A549 (cell line): Measurements from ENCODE around the gene C16orf54. TPM values are rescaled to one million over a fixed set of nuclear protein-coding genes. Genes with fewer than 3 reads are reported as not detected.
"Not testable (repeated sequence)": the region's sequence is repeated elsewhere in the genome, so short reads cannot be mapped to it uniquely, and the experiment has no call there.

ENCODE experiments used
- ATAC-seq, 2 experiments: fragments of 200-7000 bp in 1 of 2; fragments of >200 bp in 1 of 2; cut with Nextera tagmentation in 1 of 2; cut with Tn5 transposase in 1 of 2; 3 replicates each; pipeline versions ENCODE4 v1.8.0 to v1.9.1; 2018 to 2020; ENCODE audit warnings: mild to moderate bottlenecking in 1 of 2, moderate library complexity in 1 of 2
- CTCF ChIA-PET: fragments of 300-600 bp; sonication (Branson Sonifier 250); formaldehyde crosslinking; extraction: SDS; loops from one replicate; lab custom pipeline; 2021; ENCODE audit warnings: antibody characterized with exemption, inconsistent platforms; lab: Yijun Ruan, JAX
- POLR2A ChIA-PET: fragments of 350-600 bp; formaldehyde crosslinking; extraction: SDS; loops from one replicate; lab custom pipeline; 2021; ENCODE audit warnings: antibody characterized with exemption, inconsistent platforms; lab: Yijun Ruan, JAX
- DNase-seq, 2 experiments: peaks; one replicate each; pipeline versions ENCODE4 v3.0.0 to v3.0.0-alpha.2; 2011 to 2016; ENCODE audit warnings: low read depth in 1 of 2, low spot score in 1 of 2
- FAIRE-seq: peaks from 2 replicates; lab custom pipeline; 2011; peaks lifted over from hg19 to GRCh38; lab: Jason Lieb, UNC
- H3K27ac ChIP-seq, 2 experiments: fragments of >200 bp; sonication (Bioruptor Twin); formaldehyde crosslinking; 3 replicates each; pipeline ENCODE4 v1.5.1; 2016 to 2017
- H3K4me1 ChIP-seq: fragments of >200 bp; sonication (Bioruptor Twin); formaldehyde crosslinking; 3 replicates; pipeline ENCODE4 v1.6.1; 2016
- H3K4me2 ChIP-seq: fragments of >200 bp; sonication (Bioruptor Twin); formaldehyde crosslinking; 3 replicates; pipeline ENCODE4 v1.6.1; 2016
- H3K4me3 ChIP-seq: fragments of >200 bp; sonication (Bioruptor Twin); formaldehyde crosslinking; 3 replicates; pipeline ENCODE4 v1.5.1; 2016
- H3K9me3 ChIP-seq: fragments of >200 bp; sonication (Bioruptor Twin); formaldehyde crosslinking; 3 replicates; pipeline ENCODE4 v1.6.1; 2016
- BCL3 ChIP-seq: fragments of >200 bp; sonication (Bioruptor Twin); formaldehyde crosslinking; IDR thresholded peaks from 3 replicates; pipeline ENCODE4 v1.6.1; 2016
- CBX8 ChIP-seq: fragments of 200-600 bp; sonication (generic); IDR thresholded peaks from 2 replicates; pipeline ENCODE4 v1.6.1; 2016
- CHD4 ChIP-seq: fragments of 200-600 bp; sonication (generic); IDR thresholded peaks from 2 replicates; pipeline ENCODE4 v1.6.1; 2016; ENCODE audit warnings: antibody characterized with exemption, mild to moderate bottlenecking, borderline replicate concordance
- E2F6 ChIP-seq: IDR thresholded peaks from 2 replicates; pipeline ENCODE4 v1.6.1; 2012; ENCODE audit warnings: low read depth, borderline replicate concordance
- EP300 ChIP-seq, 2 experiments: fragments of >200 bp; sonication (Bioruptor Twin); formaldehyde crosslinking; IDR thresholded peaks; 2 replicates in 1 of 2; 3 replicates in 1 of 2; pipeline ENCODE4 v1.6.1; 2016 to 2017
- HOXA7 ChIP-seq: fragments of 250-450 bp; sonication (Bioruptor Pico); IDR thresholded peaks from 2 replicates; pipeline ENCODE4 v1.5.0; 2020; ENCODE audit warnings: mild to moderate bottlenecking, moderate library complexity
- HOXB13 ChIP-seq: fragments of 250-450 bp; sonication (Bioruptor Pico); IDR thresholded peaks from 2 replicates; pipeline ENCODE4 v1.5.0; 2020; ENCODE audit warnings: low read depth, mild to moderate bottlenecking, moderate library complexity
- JUN ChIP-seq, 2 experiments: fragments of >200 bp; sonication (Bioruptor Twin); formaldehyde crosslinking; IDR thresholded peaks; 2 replicates in 1 of 2; 3 replicates in 1 of 2; pipeline ENCODE4 v1.6.1; 2016 to 2017
- KDM1A ChIP-seq: fragments of 200-600 bp; sonication (generic); IDR thresholded peaks from 2 replicates; pipeline ENCODE4 v1.6.1; 2016; ENCODE audit warnings: low read depth, mild to moderate bottlenecking
- MAX ChIP-seq: IDR thresholded peaks from 2 replicates; pipeline ENCODE4 v1.6.1; 2012
- MAZ ChIP-seq: fragments of 150-350 bp; IDR thresholded peaks from 2 replicates; pipeline ENCODE4 v1.6.1; 2014; ENCODE audit warnings: antibody characterized with exemption, low read depth, low read length, borderline replicate concordance
- NPAS2 ChIP-seq: fragments of 250-450 bp; sonication (Bioruptor Pico); IDR thresholded peaks from 2 replicates; pipeline ENCODE4 v1.8.0; 2022; ENCODE audit warnings: mild to moderate bottlenecking, moderate library complexity, borderline replicate concordance
- PBX3 ChIP-seq: IDR thresholded peaks from 2 replicates; pipeline ENCODE4 v1.6.1; 2012
- PHF8 ChIP-seq: fragments of 200-600 bp; sonication (generic); IDR thresholded peaks from 2 replicates; pipeline ENCODE4 v1.6.1; 2016; ENCODE audit warnings: low read depth, mild to moderate bottlenecking, antibody characterized with exemption, moderate library complexity, borderline replicate concordance
- POLR2AphosphoS2 ChIP-seq: conservative IDR thresholded peaks from 2 replicates; pipeline ENCODE4 v1.6.1; 2012; ENCODE audit warnings: low read length, improper control_type of control experiment, inconsistent platforms
- SMC3 ChIP-seq: fragments of >200 bp; sonication (Bioruptor Twin); formaldehyde crosslinking; IDR thresholded peaks from 3 replicates; pipeline ENCODE4 v1.6.1; 2018; ENCODE audit warnings: inconsistent platforms
- USF2 ChIP-seq: fragments of 450-650 bp; IDR thresholded peaks from 2 replicates; pipeline ENCODE4 v1.6.1; 2014; ENCODE audit warnings: antibody characterized with exemption
- ZC3H11A ChIP-seq: fragments of 450-650 bp; IDR thresholded peaks from 2 replicates; pipeline ENCODE4 v1.6.1; 2014; ENCODE audit warnings: antibody characterized with exemption, mild to moderate bottlenecking
- ZFP36 ChIP-seq: fragments of 450-650 bp; IDR thresholded peaks from 2 replicates; pipeline ENCODE4 v1.6.1; 2014; ENCODE audit warnings: borderline replicate concordance; ENCODE audit not compliant: partially characterized antibody
- ZSCAN20 ChIP-seq: fragments of 250-450 bp; sonication (Bioruptor Pico); IDR thresholded peaks from 2 replicates; pipeline ENCODE4 v1.8.0; 2022; ENCODE audit warnings: mild to moderate bottlenecking, moderate library complexity
- WGBS: methylation state at CpG from one replicate; pipeline ENCODE4 v1.1.6; 2017; ENCODE audit errors: missing lambda C conversion rate; 5-methylcytosine and 5-hydroxymethylcytosine counted together
- polyA minus RNA-seq: library from RNA; depleted of rRNA, polyadenylated mRNA; stranded (reverse); fragments of >200 nt; gene quantifications from 2 replicates; pipeline ENCODE4 v1.2.3, GENCODE V29; 2011; rRNA and poly(A)+ RNA removed
- polyA plus RNA-seq, 4 experiments: library from polyadenylated mRNA; depleted of rRNA in 3 of 4; stranded (reverse); fragments of >200 nt; fragmentation: RNase III in 1 of 4; extraction: RNeasy Plus Mini Kit Qiagen cat#74134 plus additional on column Dnase treatment in 1 of 4; gene quantifications; 2 replicates in 3 of 4; 3 replicates in 1 of 4; pipeline ENCODE4 v1.2.3, GENCODE V29; 2011 to 2017

C16orf54 gene, protein sequence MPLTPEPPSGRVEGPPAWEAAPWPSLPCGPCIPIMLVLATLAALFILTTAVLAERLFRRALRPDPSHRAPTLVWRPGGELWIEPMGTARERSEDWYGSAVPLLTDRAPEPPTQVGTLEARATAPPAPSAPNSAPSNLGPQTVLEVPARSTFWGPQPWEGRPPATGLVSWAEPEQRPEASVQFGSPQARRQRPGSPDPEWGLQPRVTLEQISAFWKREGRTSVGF
- polyA plus RNA-seq (2011; rRNA removed) (not detected in 2 replicates), polyA plus RNA-seq (2017; fragmentation: RNase III; extraction: RNeasy Plus Mini Kit Qiagen cat#74134 plus additional on column Dnase treatment) (not detected in 3 replicates), polyA minus RNA-seq (not detected in 2 replicates)
- polyA plus RNA-seq (2012; cell fraction: cytosol; rRNA removed) = not detected in 2 replicates
- not detected in 2 replicates for polyA plus RNA-seq (2012; cell fraction: nucleus; rRNA removed)

DNA sequence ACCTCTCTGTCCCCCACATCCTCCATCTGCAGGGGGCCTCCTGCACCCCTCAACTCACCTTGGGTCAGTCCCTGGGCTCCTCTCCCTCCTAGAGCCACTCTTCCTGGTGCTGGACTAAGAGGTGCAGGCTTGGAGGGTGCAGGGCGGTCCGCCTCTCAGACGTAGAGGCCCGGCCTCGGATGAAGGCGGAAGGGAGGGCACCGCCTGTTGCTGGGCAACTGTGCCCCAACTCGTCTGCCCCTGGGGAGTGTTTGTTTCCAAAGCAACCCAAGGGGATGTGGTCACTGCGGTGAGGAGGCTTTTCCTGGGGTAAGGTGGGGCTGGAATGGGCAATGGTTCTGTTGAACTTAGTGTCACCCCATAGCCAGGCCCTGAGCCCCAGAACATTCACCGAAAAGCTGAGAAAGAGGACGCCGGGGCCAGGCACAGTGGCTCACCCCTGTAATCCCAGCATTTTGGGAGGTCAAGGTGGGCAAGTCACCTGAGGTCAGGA lies at the start of gene C16orf54:
TSS of gene C16orf54 (minus strand) at position 138 of the 493 bp plus-strand sequence. CDS start 1,039 bp downstream, outside the sequence.
- no peak for TF ChIP-seq PBX3
- TF ChIP-seq POLR2AphosphoS2 = no peak
- no peak for TF ChIP-seq CBX8
- no peak for TF ChIP-seq HOXA7 (CRISPR knock-in tag)
- no peak for TF ChIP-seq ZFP36
- TF ChIP-seq E2F6 = no peak
- TF ChIP-seq MAZ = no peak
- TF ChIP-seq BCL3 = no peak
- TF ChIP-seq PHF8 = no peak
- TF ChIP-seq EP300 (IDR thresholded peaks at IDR 0.05) = no peak
- TF ChIP-seq NPAS2 (CRISPR knock-in tag) = no peak
- no peak for TF ChIP-seq ZSCAN20
- no peak for TF ChIP-seq KDM1A
- TF ChIP-seq ZC3H11A = no peak
- TF ChIP-seq MAX = no peak
- TF ChIP-seq CHD4 = no peak
- POLR2A ChIA-PET = interaction anchor here (0.6 kb wide), 1 partner anchor 31 kb away, joined by 3 read pairs; no protein-coding TSS in a partner anchor
- H3K4me3 ChIP-seq = no peak within 1 kb of the TSS
- WGBS = 88% methylated on average over 11 of the region's 12 CpGs
- DNase-seq (no peak), ATAC-seq (no peak), FAIRE-seq (no peak)
- no peaks in the 10 kb centered on the region for H3K4me1 ChIP-seq
- CTCF ChIA-PET = interaction anchor here (0.6 to 0.9 kb wide), 2 partner anchors 10 to 17 kb away, joined by 3 to 4 read pairs; no protein-coding TSS in a partner anchor
- no peaks in the 10 kb centered on the region for H3K9me3 ChIP-seq
- no peak within 1 kb of the TSS for H3K27ac ChIP-seq
- H3K4me2 ChIP-seq = no peak within 1 kb of the TSS

- ChIA-PET POLR2A (interaction anchor here (0.6 kb wide), 1 partner anchor 10 kb away, joined by 3 read pairs; no protein-coding TSS in a partner anchor), CTCF (interaction anchor here (0.7 to 1.4 kb wide), 5 partner anchors 13 to 103 kb away, joined by 3 to 4 read pairs (median 3); no protein-coding TSS in a partner anchor)
- no peak for FAIRE-seq
- 97% methylated on average over 3 of the region's 3 CpGs for WGBS
- Histone ChIP-seq H3K9me3 (no peaks in the 10 kb centered on the region), H3K27ac (no peak overlapping the region), H3K4me2 (no peak overlapping the region), H3K4me1 (peaks cover 20% of the 10 kb centered on the region), H3K4me3 (no peak overlapping the region)
- DNase-seq = no peak
- ATAC-seq = no peak
- no peak for TF ChIP-seq HOXB13 (CRISPR knock-in tag)
- TF ChIP-seq SMC3 = no peak
- no peak for TF ChIP-seq JUN (IDR thresholded peaks at IDR 0.05)
- TF ChIP-seq POLR2AphosphoS2 = no peak
- TF ChIP-seq USF2 = no peak
Measured at GRCh38 chr16:29794231-29794710, 48.5 kb upstream of the C16orf54 start.

DNA sequence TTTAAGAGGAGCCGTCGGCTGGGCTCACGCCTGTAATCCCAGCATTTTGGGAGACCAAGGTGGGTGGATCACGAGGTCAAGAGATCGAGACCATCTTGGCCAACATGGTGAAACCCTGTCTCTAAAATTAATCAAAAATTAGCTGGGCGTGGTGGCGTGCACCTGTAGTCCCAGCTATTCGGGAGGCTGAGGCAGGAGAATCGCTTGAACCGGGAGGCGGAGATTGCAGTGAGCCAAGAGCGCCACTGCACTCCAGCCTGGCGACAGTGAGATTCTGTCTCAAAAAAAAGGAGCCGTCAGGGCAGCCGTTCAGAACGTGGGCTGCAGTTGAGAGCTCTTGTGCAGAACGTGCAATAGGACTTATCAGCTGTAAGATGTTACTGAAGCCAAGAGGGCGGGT lies 47.4 kb upstream of the C16orf54 start:
- ATAC-seq, H3K4me2 ChIP-seq, H3K4me3 ChIP-seq, H3K9me3 ChIP-seq, H3K27ac ChIP-seq, FAIRE-seq, DNase-seq: not testable (repeated sequence)
- 95% methylated on average over 18 of the region's 18 CpGs for WGBS
- ChIA-PET POLR2A (interaction anchor here (1.4 kb wide), 1 partner anchor 11 kb away, joined by 4 read pairs; no protein-coding TSS in a partner anchor), CTCF (interaction anchor here (1.4 kb wide), 1 partner anchor 102 kb away, joined by 4 read pairs; no protein-coding TSS in a partner anchor)
- peaks cover 20% of the 10 kb centered on the region for H3K4me1 ChIP-seq
